ENCODE data around the gene LGSN.
"Not testable (repeated sequence)": the region's sequence is repeated elsewhere in the genome, so short reads cannot be mapped to it uniquely, and the experiment has no call there.

Gene LGSN

GRCh38 chr6:63280639-63281180 is 39.1 kb downstream of the LGSN start:
- no peaks in the 10 kb centered on the region for H3K36me3 ChIP-seq
- no peak overlapping the region for H3K27ac ChIP-seq
- no peaks in the 10 kb centered on the region for H3K9me3 ChIP-seq
- H3K4me1 ChIP-seq, result no peaks in the 10 kb centered on the region
- H3K27me3 ChIP-seq, result no peaks in the 10 kb centered on the region
- no peak for DNase-seq
- intact Hi-C loops (cut with DNase I; ENCODE audit: low total_unique reads), result no loop called here
- H3K4me3 ChIP-seq, result no peak overlapping the region
- no peak for TF ChIP-seq CTCF (IDR thresholded peaks at IDR 0.05)

- no peak for DNase-seq
- Histone ChIP-seq H3K9me3 (no peaks in the 10 kb centered on the region), H3K27ac (no peak overlapping the region), H3K4me3 (no peak overlapping the region), H3K36me3 (no peaks in the 10 kb centered on the region), H3K27me3 (no peaks in the 10 kb centered on the region), H3K4me1 (no peaks in the 10 kb centered on the region)
- TF ChIP-seq CTCF (IDR thresholded peaks at IDR 0.05), result no peak
- intact Hi-C loops (cut with DNase I; ENCODE audit: low total_unique reads), result no loop called here
These were observed 40.9 kb downstream of the LGSN start for GRCh38 chr6:63278916-63279315.

GRCh38 chr6:63275953-63276352 is 43.8 kb downstream of the LGSN start:
- Histone ChIP-seq H3K4me1 (no peaks in the 10 kb centered on the region), H3K9me3 (no peaks in the 10 kb centered on the region), H3K4me3 (no peak overlapping the region), H3K27me3 (no peaks in the 10 kb centered on the region), H3K27ac (no peak overlapping the region), H3K36me3 (no peaks in the 10 kb centered on the region)
- no peak for TF ChIP-seq CTCF (IDR thresholded peaks at IDR 0.05)
- DNase-seq, result no peak
- intact Hi-C loops (cut with DNase I; ENCODE audit: low total_unique reads), result no loop called here

- DNase-seq; H3K27ac ChIP-seq; H3K27me3 ChIP-seq; H3K9me3 ChIP-seq; H3K4me1 ChIP-seq; H3K36me3 ChIP-seq; H3K4me3 ChIP-seq; intact Hi-C loops (cut with DNase I; ENCODE audit: low total_unique reads): not testable (repeated sequence)
These were observed 44.9 kb downstream of the LGSN start for GRCh38 chr6:63274795-63275430.

GRCh38 chr6:63272397-63272796 is 47.4 kb downstream of the LGSN start:
- intact Hi-C loops (cut with DNase I; ENCODE audit: low total_unique reads), result no loop called here
- H3K4me1 ChIP-seq, result no peaks in the 10 kb centered on the region
- DNase-seq, result no peak
- no peak overlapping the region for H3K4me3 ChIP-seq
- H3K36me3 ChIP-seq, result no peaks in the 10 kb centered on the region
- H3K27ac ChIP-seq, result no peak overlapping the region
- no peaks in the 10 kb centered on the region for H3K9me3 ChIP-seq
- H3K27me3 ChIP-seq, result no peaks in the 10 kb centered on the region
- no peak for TF ChIP-seq CTCF (IDR thresholded peaks at IDR 0.05)

GRCh38 chr6:63269470-63269869 is 50.3 kb downstream of the LGSN start:
- intact Hi-C loops (cut with DNase I; ENCODE audit: low total_unique reads), result no loop called here
- Histone ChIP-seq H3K4me1 (no peaks in the 10 kb centered on the region), H3K4me3 (no peak overlapping the region), H3K9me3 (no peaks in the 10 kb centered on the region), H3K27ac (no peak overlapping the region), H3K27me3 (no peaks in the 10 kb centered on the region), H3K36me3 (no peaks in the 10 kb centered on the region)
- DNase-seq, result no peak
- TF ChIP-seq CTCF (IDR thresholded peaks at IDR 0.05), result no peak

Measured in tibial artery (tissue), 4 donors.